A549 (cell line): Measurements from ENCODE around the gene PTH2. TPM values are rescaled to one million over a fixed set of nuclear protein-coding genes. Genes with fewer than 3 reads are reported as not detected.
A peak's percentile ranks its signal among the peaks of the same experiment; 100 is the strongest.
"Not testable (repeated sequence)": the region's sequence is repeated elsewhere in the genome, so short reads cannot be mapped to it uniquely, and the experiment has no call there.

ENCODE experiments used
- ATAC-seq, 2 experiments: fragments of 200-7000 bp in 1 of 2; fragments of >200 bp in 1 of 2; cut with Nextera tagmentation in 1 of 2; cut with Tn5 transposase in 1 of 2; 3 replicates each; pipeline versions ENCODE4 v1.8.0 to v1.9.1; 2018 to 2020; ENCODE audit warnings: mild to moderate bottlenecking in 1 of 2, moderate library complexity in 1 of 2
- CTCF ChIA-PET: fragments of 300-600 bp; sonication (Branson Sonifier 250); formaldehyde crosslinking; extraction: SDS; loops from one replicate; lab custom pipeline; 2021; ENCODE audit warnings: antibody characterized with exemption, inconsistent platforms; lab: Yijun Ruan, JAX
- POLR2A ChIA-PET: fragments of 350-600 bp; formaldehyde crosslinking; extraction: SDS; loops from one replicate; lab custom pipeline; 2021; ENCODE audit warnings: antibody characterized with exemption, inconsistent platforms; lab: Yijun Ruan, JAX
- DNase-seq, 2 experiments: peaks; one replicate each; pipeline versions ENCODE4 v3.0.0 to v3.0.0-alpha.2; 2011 to 2016; ENCODE audit warnings: low read depth in 1 of 2, low spot score in 1 of 2
- FAIRE-seq: peaks from 2 replicates; lab custom pipeline; 2011; peaks lifted over from hg19 to GRCh38; lab: Jason Lieb, UNC
- H3K27ac ChIP-seq, 2 experiments: fragments of >200 bp; sonication (Bioruptor Twin); formaldehyde crosslinking; 3 replicates each; pipeline ENCODE4 v1.5.1; 2016 to 2017
- H3K4me1 ChIP-seq: fragments of >200 bp; sonication (Bioruptor Twin); formaldehyde crosslinking; 3 replicates; pipeline ENCODE4 v1.6.1; 2016
- H3K4me2 ChIP-seq: fragments of >200 bp; sonication (Bioruptor Twin); formaldehyde crosslinking; 3 replicates; pipeline ENCODE4 v1.6.1; 2016
- H3K4me3 ChIP-seq: fragments of >200 bp; sonication (Bioruptor Twin); formaldehyde crosslinking; 3 replicates; pipeline ENCODE4 v1.5.1; 2016
- H3K9me3 ChIP-seq: fragments of >200 bp; sonication (Bioruptor Twin); formaldehyde crosslinking; 3 replicates; pipeline ENCODE4 v1.6.1; 2016
- BCL3 ChIP-seq: fragments of >200 bp; sonication (Bioruptor Twin); formaldehyde crosslinking; IDR thresholded peaks from 3 replicates; pipeline ENCODE4 v1.6.1; 2016
- BHLHE40 ChIP-seq: IDR thresholded peaks from 2 replicates; pipeline ENCODE4 v1.6.1; 2012; ENCODE audit warnings: low read depth, low read length, inconsistent platforms
- HDAC2 ChIP-seq: fragments of 200-600 bp; sonication (generic); IDR thresholded peaks from 2 replicates; pipeline ENCODE4 v1.6.1; 2016
- HMGXB4 ChIP-seq: fragments of 250-450 bp; sonication (Bioruptor Pico); IDR thresholded peaks from 2 replicates; pipeline ENCODE4 v1.5.0; 2021; ENCODE audit warnings: mild to moderate bottlenecking, moderate library complexity, borderline replicate concordance
- JUNB ChIP-seq: fragments of >200 bp; sonication (Bioruptor Twin); formaldehyde crosslinking; IDR thresholded peaks from 2 replicates; pipeline ENCODE4 v1.6.1; 2016
- KDM5A ChIP-seq: fragments of 200-600 bp; sonication (generic); IDR thresholded peaks from 2 replicates; pipeline ENCODE4 v1.6.1; 2016; ENCODE audit warnings: antibody characterized with exemption, mild to moderate bottlenecking
- POLR2AphosphoS2 ChIP-seq: conservative IDR thresholded peaks from 2 replicates; pipeline ENCODE4 v1.6.1; 2012; ENCODE audit warnings: low read length, improper control_type of control experiment, inconsistent platforms
- RARB ChIP-seq: fragments of 250-450 bp; sonication (Bioruptor Pico); IDR thresholded peaks from 2 replicates; pipeline ENCODE4 v1.8.0; 2021; ENCODE audit warnings: mild to moderate bottlenecking, moderate library complexity
- RCOR1 ChIP-seq: fragments of 150-350 bp; IDR thresholded peaks from 2 replicates; pipeline ENCODE4 v1.6.1; 2014; ENCODE audit warnings: antibody characterized with exemption, low read length, low read depth
- SMC3 ChIP-seq: fragments of >200 bp; sonication (Bioruptor Twin); formaldehyde crosslinking; IDR thresholded peaks from 3 replicates; pipeline ENCODE4 v1.6.1; 2018; ENCODE audit warnings: inconsistent platforms
- TP53 ChIP-seq: fragments of 250-450 bp; sonication (Bioruptor Pico); IDR thresholded peaks from 2 replicates; pipeline ENCODE4 v1.5.0; 2021; ENCODE audit warnings: mild to moderate bottlenecking, moderate library complexity
- ZFP36 ChIP-seq: fragments of 450-650 bp; IDR thresholded peaks from 2 replicates; pipeline ENCODE4 v1.6.1; 2014; ENCODE audit warnings: borderline replicate concordance; ENCODE audit not compliant: partially characterized antibody
- ZSCAN20 ChIP-seq: fragments of 250-450 bp; sonication (Bioruptor Pico); IDR thresholded peaks from 2 replicates; pipeline ENCODE4 v1.8.0; 2022; ENCODE audit warnings: mild to moderate bottlenecking, moderate library complexity
- WGBS: methylation state at CpG from one replicate; pipeline ENCODE4 v1.1.6; 2017; ENCODE audit errors: missing lambda C conversion rate; 5-methylcytosine and 5-hydroxymethylcytosine counted together
- polyA plus RNA-seq, 4 experiments: library from polyadenylated mRNA; depleted of rRNA in 3 of 4; stranded (reverse); fragments of >200 nt; fragmentation: RNase III in 1 of 4; extraction: RNeasy Plus Mini Kit Qiagen cat#74134 plus additional on column Dnase treatment in 1 of 4; gene quantifications; 2 replicates in 3 of 4; 3 replicates in 1 of 4; pipeline ENCODE4 v1.2.3, GENCODE V29; 2011 to 2017
- TF ChIP-seq, protein P1 (sequence below): IDR thresholded peaks from 2 replicates; pipeline ENCODE4 v1.6.1; 2012
- TF ChIP-seq, protein P2 (sequence below): IDR thresholded peaks from 2 replicates; pipeline ENCODE4 v1.6.1; 2012
- TF ChIP-seq, protein P3 (sequence below): fragments of 200-600 bp; sonication (generic); IDR thresholded peaks from 2 replicates; pipeline ENCODE4 v1.6.1; 2016; ENCODE audit warnings: antibody characterized with exemption, mild to moderate bottlenecking, moderate library complexity
- TF ChIP-seq, protein P4 (sequence below): fragments of 250-450 bp; sonication (Bioruptor Pico); IDR thresholded peaks from 2 replicates; pipeline ENCODE4 v1.5.0; 2020; ENCODE audit warnings: low read depth, mild to moderate bottlenecking, moderate library complexity

PTH2 gene
- polyA plus RNA-seq, 2 of the 4 experiments (the other 2 are of a cell fraction): not detected

DNA sequence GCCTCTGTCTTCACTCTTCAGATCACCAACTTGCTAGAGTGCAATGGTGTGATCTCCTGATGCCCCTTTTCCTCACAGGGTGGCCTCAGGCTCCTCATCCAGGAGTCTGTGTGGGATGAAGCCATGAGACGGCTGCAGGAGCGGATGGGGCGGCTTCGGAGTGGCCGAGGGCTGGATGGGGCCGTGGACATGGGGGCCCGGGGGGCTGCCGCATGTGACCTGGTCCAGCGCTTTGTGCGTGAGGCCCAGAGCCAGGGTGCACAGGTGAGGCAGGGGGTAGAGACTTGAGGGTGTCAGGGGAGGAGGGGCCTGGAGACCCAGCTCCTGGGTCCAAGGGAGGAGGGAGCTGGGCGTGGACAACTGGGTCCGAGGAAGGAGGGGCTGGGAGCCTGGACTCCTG is 39.3 kb upstream of the PTH2 start:
- no peak overlapping the region for H3K4me3 ChIP-seq
- 94% methylated on average over 12 of the region's 12 CpGs for WGBS

GRCh38 chr19:49461656-49462055 is 38.4 kb upstream of the PTH2 start:
- ATAC-seq (no peak), DNase-seq (no peak), FAIRE-seq (no peak)
- CTCF ChIA-PET: interaction anchor here (5.7 to 12.6 kb wide), 2 partner anchors 10 to 16 kb away, joined by 72 to 97 read pairs; partner anchors contain the start of gene FLT3LG
- Histone ChIP-seq H3K27ac (no peak overlapping the region), H3K4me2 (no peak overlapping the region), H3K4me1 (no peaks in the 10 kb centered on the region), H3K4me3 (no peak overlapping the region)
- POLR2A ChIA-PET: interaction anchor here (0.6 kb wide), 1 partner anchor 125 kb away, joined by 3 read pairs; no protein-coding TSS in a partner anchor
- 97% methylated on average over 37 of the region's 37 CpGs for WGBS
- TF ChIP-seq JUNB (no peak), POLR2AphosphoS2 (no peak), ZSCAN20 (CRISPR knock-in tag) (no peak), BHLHE40 (no peak)
- TF ChIP-seq, protein P1, sequence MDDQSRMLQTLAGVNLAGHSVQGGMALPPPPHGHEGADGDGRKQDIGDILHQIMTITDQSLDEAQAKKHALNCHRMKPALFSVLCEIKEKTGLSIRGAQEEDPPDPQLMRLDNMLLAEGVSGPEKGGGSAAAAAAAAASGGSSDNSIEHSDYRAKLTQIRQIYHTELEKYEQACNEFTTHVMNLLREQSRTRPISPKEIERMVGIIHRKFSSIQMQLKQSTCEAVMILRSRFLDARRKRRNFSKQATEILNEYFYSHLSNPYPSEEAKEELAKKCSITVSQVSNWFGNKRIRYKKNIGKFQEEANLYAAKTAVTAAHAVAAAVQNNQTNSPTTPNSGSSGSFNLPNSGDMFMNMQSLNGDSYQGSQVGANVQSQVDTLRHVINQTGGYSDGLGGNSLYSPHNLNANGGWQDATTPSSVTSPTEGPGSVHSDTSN: no peak
- TF ChIP-seq, protein P2, sequence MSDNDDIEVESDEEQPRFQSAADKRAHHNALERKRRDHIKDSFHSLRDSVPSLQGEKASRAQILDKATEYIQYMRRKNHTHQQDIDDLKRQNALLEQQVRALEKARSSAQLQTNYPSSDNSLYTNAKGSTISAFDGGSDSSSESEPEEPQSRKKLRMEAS: no peak
- TF ChIP-seq, all 56 proteins: peak for 0
- H3K9me3 ChIP-seq: no peaks in the 10 kb centered on the region

More for the DNA sequence above, 39.3 kb upstream of the PTH2 start:
- FAIRE-seq (no peak), DNase-seq (peak in 1 of 2 experiments; percentile 42), ATAC-seq (no peak)
- Histone ChIP-seq H3K4me1 (no peaks in the 10 kb centered on the region), H3K4me2 (no peak overlapping the region), H3K9me3 (no peaks in the 10 kb centered on the region), H3K27ac (no peak overlapping the region)
- TF ChIP-seq BCL3 (no peak), SMC3 (no peak), KDM5A (no peak), HMGXB4 (no peak), RCOR1 (no peak), POLR2AphosphoS2 (no peak), HDAC2 (no peak), ZFP36 (no peak), RARB (no peak), TP53 (CRISPR knock-in tag) (no peak)
- TF ChIP-seq, protein P2: no peak
- TF ChIP-seq, protein P3, sequence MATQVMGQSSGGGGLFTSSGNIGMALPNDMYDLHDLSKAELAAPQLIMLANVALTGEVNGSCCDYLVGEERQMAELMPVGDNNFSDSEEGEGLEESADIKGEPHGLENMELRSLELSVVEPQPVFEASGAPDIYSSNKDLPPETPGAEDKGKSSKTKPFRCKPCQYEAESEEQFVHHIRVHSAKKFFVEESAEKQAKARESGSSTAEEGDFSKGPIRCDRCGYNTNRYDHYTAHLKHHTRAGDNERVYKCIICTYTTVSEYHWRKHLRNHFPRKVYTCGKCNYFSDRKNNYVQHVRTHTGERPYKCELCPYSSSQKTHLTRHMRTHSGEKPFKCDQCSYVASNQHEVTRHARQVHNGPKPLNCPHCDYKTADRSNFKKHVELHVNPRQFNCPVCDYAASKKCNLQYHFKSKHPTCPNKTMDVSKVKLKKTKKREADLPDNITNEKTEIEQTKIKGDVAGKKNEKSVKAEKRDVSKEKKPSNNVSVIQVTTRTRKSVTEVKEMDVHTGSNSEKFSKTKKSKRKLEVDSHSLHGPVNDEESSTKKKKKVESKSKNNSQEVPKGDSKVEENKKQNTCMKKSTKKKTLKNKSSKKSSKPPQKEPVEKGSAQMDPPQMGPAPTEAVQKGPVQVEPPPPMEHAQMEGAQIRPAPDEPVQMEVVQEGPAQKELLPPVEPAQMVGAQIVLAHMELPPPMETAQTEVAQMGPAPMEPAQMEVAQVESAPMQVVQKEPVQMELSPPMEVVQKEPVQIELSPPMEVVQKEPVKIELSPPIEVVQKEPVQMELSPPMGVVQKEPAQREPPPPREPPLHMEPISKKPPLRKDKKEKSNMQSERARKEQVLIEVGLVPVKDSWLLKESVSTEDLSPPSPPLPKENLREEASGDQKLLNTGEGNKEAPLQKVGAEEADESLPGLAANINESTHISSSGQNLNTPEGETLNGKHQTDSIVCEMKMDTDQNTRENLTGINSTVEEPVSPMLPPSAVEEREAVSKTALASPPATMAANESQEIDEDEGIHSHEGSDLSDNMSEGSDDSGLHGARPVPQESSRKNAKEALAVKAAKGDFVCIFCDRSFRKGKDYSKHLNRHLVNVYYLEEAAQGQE: no peak
- TF ChIP-seq, protein P4, sequence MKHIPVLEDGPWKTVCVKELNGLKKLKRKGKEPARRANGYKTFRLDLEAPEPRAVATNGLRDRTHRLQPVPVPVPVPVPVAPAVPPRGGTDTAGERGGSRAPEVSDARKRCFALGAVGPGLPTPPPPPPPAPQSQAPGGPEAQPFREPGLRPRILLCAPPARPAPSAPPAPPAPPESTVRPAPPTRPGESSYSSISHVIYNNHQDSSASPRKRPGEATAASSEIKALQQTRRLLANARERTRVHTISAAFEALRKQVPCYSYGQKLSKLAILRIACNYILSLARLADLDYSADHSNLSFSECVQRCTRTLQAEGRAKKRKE (CRISPR knock-in tag): no peak
- POLR2A ChIA-PET: no interaction called here
- CTCF ChIA-PET: interaction anchor here (5.7 to 12.6 kb wide), 2 partner anchors 10 to 15 kb away, joined by 72 to 97 read pairs; partner anchors contain the start of gene FLT3LG

GRCh38 chr19:49461130-49461529 is 37.9 kb upstream of the PTH2 start:
- H3K4me1 ChIP-seq, H3K27ac ChIP-seq, H3K4me3 ChIP-seq, ATAC-seq, H3K4me2 ChIP-seq, FAIRE-seq, H3K9me3 ChIP-seq, DNase-seq: not testable (repeated sequence)
- WGBS: no CpG with 5 or more reads among the region's 1 CpG
- ChIA-PET POLR2A (interaction anchor here (0.6 kb wide), 1 partner anchor 126 kb away, joined by 3 read pairs; no protein-coding TSS in a partner anchor), CTCF (interaction anchor here (5.7 to 12.6 kb wide), 2 partner anchors 11 to 16 kb away, joined by 72 to 97 read pairs; partner anchors contain the start of gene FLT3LG)
